Right lobe of liver (tissue), 4 donors: ENCODE data around the gene CYP2R1.

ENCODE experiments used
- CTCF ChIP-seq, 4 donors: fragments of 200-600 bp in 3 of 4; fragments of 450-650 bp in 1 of 4; IDR thresholded peaks; one replicate each; pipeline versions ENCODE4 v1.5.1 to v1.8.0; 2016 to 2022; ENCODE audit warnings: antibody characterized with exemption in 4 of 4, mild to moderate bottlenecking in 2 of 4
- POLR2A ChIP-seq: fragments of 450-650 bp; IDR thresholded peaks from one replicate; pipeline ENCODE4 v1.6.1; 2017; ENCODE audit warnings: antibody characterized with exemption, mild to moderate bottlenecking
- donor health status: DM: no; HTN: no; CAD: no.
- donor health status: DM: no; HTN: no; CAD: no.
- donor health status: DM: no; HTN: yes; CAD: no.

DNA sequence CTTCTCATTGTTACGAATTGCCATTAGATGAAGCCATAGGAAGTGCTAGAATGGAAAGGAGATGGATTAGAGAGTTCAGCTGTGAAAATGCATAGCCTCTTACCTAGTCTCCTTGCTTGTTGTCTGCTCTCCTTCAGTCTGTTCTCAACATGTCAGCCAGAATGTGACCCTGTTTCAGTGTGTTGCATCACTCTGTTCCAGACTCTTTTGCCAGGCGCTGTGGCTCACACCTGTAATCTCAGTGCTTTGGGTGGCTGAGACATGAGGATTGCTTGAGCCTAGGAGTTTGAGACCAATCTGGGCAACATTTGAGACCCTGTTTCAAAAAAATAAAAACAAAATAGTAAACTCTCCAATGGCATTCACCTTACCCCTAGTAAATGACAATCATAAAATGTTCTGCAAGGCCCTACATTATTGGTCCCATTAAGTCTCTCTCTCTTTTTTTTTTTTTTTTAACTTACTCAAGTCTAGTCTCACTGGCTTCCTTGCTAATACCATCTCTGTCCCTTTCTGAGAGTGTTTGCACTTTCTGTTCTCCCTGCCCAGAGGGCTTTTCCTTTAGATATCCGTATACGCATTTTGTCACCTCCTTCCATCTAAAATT is 39.4 kb downstream of the CYP2R1 start:
- no peak for TF ChIP-seq CTCF (IDR thresholded peaks at IDR 0.05)
- no peak for TF ChIP-seq POLR2A
